Measurements from ENCODE around the gene ACYP1.
A peak's percentile ranks its signal among the peaks of the same experiment; 100 is the strongest.

The ACYP1 gene

DNA sequence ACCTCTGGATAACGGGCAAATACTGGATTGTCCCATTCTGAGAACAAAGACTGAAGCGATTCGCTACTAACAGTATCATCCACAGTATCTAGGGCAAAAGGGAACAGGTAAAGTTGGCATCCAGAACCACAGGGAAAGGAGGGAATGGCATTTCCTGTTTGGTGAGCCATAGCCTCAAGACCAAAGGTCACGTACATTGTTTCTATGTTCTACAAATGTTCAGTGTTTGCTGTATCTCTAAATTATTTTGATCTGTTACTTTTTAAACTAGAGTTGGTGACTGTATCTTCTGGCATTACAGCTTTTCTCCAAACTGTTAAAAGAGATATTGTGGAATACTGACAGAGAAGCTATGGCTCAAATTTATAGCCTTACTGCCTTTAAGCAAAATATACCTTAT lies 22.2 kb downstream of the ACYP1 start:
- CTCF ChIA-PET, result interaction anchor here (0.7 kb wide), 1 partner anchor 134 kb away, joined by 3 read pairs; no protein-coding TSS in a partner anchor
- peak; percentile 27 for DNase-seq (ENCODE audit: low spot score)
- no peak for TF ChIP-seq CTCF (conservative IDR thresholded peaks at IDR 0.05; ENCODE audit: low read depth)
- no peak overlapping the region for H3K27ac ChIP-seq
- POLR2A ChIA-PET (ENCODE audit: low non-redundant PET), result no interaction called here

GRCh38 chr14:75040959-75041358 lies 22.9 kb downstream of the ACYP1 start:
- POLR2A ChIA-PET (ENCODE audit: low non-redundant PET), result no interaction called here

GRCh38 chr14:75040507-75040906 lies 23.3 kb downstream of the ACYP1 start:
- CTCF ChIA-PET, result interaction anchor here (0.6 kb wide), 1 partner anchor 51 kb away, joined by 3 read pairs; no protein-coding TSS in a partner anchor
- POLR2A ChIA-PET (ENCODE audit: low non-redundant PET), result no interaction called here
- no peak overlapping the region for H3K27ac ChIP-seq
- TF ChIP-seq CTCF (conservative IDR thresholded peaks at IDR 0.05; ENCODE audit: low read depth), result no peak
- no peak for DNase-seq (ENCODE audit: low spot score)

More at GRCh38 chr14:75040959-75041358, 22.9 kb downstream of the ACYP1 start:
- H3K27ac ChIP-seq, result 0 out of 2 replicates have a peak overlapping the region, but pooled peaks have one; percentile 22
- TF ChIP-seq CTCF (conservative IDR thresholded peaks at IDR 0.05; ENCODE audit: low read depth), result no peak
- CTCF ChIA-PET, result interaction anchor here (0.6 kb wide), 1 partner anchor 52 kb away, joined by 3 read pairs; no protein-coding TSS in a partner anchor
- no peak for DNase-seq (ENCODE audit: low spot score)

DNA sequence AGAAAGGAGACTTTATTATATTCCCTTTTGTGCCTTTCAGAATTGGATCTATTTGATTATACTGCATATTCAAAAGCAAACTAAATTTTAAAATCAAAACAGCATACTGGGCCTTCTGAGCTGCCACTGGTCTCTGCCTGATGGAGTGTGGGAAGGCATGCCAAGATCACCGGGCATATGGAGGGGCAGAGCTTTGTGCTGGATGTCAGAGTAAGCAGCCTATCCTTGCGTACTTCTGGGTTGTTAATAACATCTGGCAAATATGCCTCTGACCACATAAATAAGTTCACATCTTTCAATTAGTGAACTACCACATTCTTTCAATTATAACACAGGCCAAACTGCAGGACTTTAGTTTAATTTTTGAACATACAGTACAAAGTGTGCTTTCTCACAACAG lies 30.9 kb downstream of the ACYP1 start:
- ChIA-PET CTCF (interaction anchor here (0.6 kb wide), 1 partner anchor 55 kb away, joined by 3 read pairs; no protein-coding TSS in a partner anchor), POLR2A (ENCODE audit: low non-redundant PET) (no interaction called here)
- no peak for DNase-seq (ENCODE audit: low spot score)
- TF ChIP-seq CTCF (conservative IDR thresholded peaks at IDR 0.05; ENCODE audit: low read depth), result no peak
- no peak overlapping the region for H3K27ac ChIP-seq

DNA sequence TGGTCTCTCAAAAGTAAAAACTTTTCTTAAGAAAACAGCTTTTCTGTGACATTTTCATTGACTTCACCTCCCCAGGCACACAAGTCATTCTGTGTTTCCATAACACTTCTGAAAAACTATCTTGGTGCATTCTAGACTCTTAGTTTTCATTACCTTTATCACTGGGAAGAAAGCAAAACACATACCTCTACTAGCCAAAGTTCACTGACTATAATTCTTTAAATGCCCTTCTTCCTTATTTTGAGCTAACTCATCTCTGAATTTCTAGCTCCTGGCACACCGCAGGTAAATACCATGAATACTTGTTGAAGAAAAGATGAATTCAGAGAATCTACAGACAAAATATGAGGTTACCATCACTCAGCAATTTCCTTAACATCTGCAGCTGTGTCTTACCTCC lies 33.7 kb downstream of the ACYP1 start:
- CTCF ChIA-PET, result interaction anchor here (0.6 to 1.0 kb wide), 2 partner anchors 85 to 96 kb away, joined by 3 read pairs; no protein-coding TSS in a partner anchor
- H3K27ac ChIP-seq, result no peak overlapping the region
- POLR2A ChIA-PET (ENCODE audit: low non-redundant PET), result no interaction called here
- no peak for DNase-seq (ENCODE audit: low spot score)
- no peak for TF ChIP-seq CTCF (conservative IDR thresholded peaks at IDR 0.05; ENCODE audit: low read depth)

GRCh38 chr14:75025876-75026275 lies 37.9 kb downstream of the ACYP1 start:
- ChIA-PET POLR2A (ENCODE audit: low non-redundant PET) (no interaction called here), CTCF (no interaction called here)
- H3K27ac ChIP-seq, result no peak overlapping the region
- no peak for TF ChIP-seq CTCF (conservative IDR thresholded peaks at IDR 0.05; ENCODE audit: low read depth)
- no peak for DNase-seq (ENCODE audit: low spot score)
